NCI-H345 (cell line): Measurements from ENCODE around the gene PTPRN2.
A peak's percentile ranks its signal among the peaks of the same experiment; 100 is the strongest.

Source experiments
- DNase-seq: peaks from one replicate; lab custom pipeline; 2025; lab: John Stamatoyannopoulos, UW

The PTPRN2 gene

DNA sequence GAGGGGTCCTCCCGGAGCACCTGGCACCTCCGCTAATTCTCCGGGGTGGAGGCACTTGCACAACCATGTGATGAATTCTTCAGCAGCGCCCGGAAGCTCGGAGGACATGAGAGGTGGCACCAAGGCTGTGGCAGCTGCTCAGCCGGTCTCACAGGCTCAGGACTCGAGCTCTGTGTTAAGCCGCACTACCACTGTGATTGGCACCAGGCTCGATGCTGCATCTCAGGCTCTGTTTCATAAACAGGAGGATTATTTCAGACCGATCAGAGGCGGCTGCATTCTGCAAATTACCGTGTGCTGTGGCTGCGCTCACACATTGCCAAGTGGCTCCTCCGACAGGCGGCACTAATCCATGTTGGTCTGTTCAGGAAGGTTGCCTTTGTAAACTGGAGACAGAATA is 755.6 kb downstream of the PTPRN2 start:
- no peak for DNase-seq

DNA sequence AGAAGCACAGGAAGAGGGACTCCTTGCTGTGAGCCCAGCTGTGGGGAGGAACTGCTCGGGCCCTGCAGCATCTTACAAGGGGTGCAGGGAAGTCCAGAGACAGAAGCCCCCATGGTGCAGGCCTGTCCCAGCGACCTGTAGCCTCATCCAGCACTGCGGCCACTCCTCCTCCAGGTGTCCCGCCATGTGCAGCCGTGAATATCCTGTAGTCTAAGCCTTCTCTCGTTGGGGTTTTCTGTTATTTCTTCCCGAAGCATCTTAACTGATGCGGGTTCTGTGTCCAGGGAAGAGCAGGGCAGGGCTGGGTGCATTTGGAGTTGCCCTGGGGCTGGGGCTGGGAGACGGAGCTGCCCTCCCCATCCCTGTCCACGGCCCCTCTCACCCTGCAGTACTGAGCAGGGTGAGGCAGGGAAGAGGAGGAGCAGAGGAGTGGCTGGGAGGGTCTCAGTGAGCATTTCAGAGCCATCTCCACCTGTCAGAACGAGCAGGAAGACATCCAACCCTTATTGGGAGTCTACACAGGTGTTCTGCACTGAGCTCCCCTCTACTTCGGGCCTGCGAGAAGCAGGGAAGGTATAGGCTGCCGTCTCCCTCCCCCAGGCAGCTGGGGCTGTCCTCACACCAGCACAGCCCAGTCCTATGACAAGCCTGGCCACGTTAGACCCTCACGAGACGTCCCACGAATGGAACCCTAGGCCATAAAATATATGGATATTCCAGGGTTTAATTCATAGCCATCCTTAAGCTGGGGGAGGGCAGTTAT is 756.3 kb downstream of the PTPRN2 start:
- DNase-seq, result peak; percentile 12

DNA sequence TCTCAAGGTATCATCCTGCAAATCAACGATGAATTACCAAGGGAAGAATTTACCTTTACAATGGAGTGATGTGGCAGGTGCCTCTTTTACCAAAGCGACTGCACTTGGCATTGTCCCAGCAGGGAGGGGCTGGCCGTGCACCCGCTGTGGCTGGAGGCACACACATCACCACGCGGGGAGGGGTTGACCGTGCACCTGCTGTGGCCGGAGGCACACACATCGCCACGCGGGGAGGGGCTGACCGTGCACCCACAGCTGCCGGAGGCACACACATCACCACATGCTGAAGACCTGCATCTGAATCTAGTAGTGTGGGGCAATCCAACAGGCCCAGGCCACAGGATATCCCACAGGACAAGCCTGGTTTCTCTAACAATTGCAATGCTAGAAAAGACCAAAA is 757.3 kb downstream of the PTPRN2 start:
- peak; percentile 92 for DNase-seq

DNA sequence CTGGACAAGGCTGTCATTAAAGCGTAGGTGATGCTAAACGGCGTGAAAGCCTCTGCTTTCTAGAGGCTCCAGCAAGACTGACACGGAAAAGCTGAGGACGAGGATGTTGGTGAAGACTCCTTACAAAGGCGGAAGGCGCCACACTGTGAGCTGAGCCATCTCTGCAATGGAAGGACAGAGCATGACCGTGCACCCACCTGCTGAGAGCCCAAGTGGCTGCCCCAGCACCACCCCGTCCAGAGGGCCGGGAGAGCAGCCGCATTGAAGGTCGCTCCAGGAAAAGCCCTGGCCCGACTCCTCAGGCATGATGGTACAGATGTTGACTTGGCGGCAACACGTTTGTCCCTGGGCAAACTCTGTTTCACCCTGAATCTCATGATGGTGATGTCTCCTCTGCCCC is 758.1 kb downstream of the PTPRN2 start:
- DNase-seq, result peak; percentile 23

DNA sequence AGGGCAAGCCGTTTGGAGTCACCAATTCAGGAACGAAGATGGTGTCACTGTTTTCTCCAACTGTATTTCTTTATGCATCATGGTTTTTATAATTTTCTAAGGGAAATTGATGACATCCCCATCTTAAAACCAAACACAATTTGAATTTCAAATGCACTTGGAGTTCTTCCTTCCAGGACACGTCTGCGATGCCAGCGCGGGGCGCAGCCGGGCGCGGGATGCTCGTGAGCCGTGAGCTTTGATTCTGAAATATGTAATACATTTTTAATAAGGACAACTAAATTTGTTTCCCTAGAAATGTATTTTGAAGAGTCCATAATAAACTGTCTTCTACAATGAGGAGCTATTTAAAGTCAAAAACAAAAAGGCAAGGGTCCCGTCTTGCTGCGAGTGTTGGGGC is 758.7 kb downstream of the PTPRN2 start:
- DNase-seq, result no peak

DNA sequence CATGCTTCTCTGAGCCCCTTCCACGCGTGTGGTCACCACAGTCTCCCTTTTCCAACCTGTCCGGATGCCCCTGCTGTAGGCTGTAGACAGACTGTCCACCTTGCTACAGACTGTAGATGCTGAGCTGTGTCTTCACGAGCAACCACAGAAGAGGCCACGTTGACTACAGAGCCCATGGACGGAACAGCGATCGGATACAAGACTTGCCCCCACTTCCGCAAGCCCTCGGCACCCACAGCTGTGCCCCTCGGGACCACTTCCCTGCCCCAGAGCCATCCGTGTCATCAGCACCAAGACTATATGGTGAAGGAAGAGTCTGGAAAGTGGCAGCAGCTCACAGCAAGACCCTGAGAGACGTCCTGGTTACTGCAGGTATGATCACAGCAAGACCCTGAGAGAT is 759.4 kb downstream of the PTPRN2 start:
- DNase-seq, result no peak

DNA sequence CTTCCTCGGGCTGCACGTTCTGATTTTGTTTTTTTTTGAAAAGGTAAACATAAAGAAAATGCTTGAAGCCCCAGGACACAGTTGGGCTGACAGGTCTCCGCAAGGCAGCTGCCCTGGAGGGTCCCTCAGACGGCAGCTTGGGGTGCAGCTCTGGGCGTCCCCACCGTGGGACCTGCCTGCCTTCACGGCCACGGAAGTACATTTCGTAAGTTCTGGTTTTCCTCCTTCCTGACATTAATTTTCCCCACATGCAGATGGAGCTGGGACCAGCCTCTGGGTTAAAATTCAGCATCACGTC is 759.8 kb downstream of the PTPRN2 start:
- no peak for DNase-seq

DNA sequence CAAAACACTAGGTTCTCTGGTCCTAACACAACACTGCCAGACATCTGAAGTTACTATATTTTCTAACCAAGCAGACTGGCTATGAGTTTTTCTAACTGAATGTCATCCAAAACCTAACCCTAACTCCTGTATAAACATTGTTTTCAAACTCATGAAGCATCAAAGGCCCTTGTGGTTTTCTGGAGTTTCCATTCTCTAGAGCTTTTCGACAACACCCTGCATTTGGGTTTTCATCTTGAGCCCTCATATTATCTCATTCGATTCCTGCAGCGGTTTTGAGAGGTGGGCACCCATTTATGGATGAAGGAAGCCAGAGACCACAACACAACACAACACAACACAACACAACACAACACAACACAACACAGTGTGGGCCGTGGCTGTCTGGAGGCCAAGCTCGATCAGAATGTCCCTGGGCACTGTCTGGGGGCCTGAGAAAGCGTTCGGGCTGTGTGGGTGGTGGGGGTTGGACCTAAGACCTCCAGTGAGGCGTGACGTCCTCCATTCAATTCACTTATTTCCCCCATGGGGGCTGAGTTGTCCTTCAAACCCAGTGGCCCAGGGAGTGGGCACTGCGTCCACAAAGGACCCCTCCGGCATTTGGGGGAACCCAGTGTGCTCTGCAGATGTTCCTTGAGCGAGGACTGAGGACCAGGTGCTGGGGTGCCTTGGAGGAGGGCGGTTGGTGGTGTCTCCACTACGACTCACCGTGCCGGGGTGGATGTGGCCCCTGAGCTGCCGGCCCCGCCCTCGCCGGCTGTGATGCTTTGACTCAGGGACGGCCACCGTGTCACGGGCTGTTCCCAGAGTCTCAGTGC is 760.4 kb downstream of the PTPRN2 start:
- no peak for DNase-seq

DNA sequence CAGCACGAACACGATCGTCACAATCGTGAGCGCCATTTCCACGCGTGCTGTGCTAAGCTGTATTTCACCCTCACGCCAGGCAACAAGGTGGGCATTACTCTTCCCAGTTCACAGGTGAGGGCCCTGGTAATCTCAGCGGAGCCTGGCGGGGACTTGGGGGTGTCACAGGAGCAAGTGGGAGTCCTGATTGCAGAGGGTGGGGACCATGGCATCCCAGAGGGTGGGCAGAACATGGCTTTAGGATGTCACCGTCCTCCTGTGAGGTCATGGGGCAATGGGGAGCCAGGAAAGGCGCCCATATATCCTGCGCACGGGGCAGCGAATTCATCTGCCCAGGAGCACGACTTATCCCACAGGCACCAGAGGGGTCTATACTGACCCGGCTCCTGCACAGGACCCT is 761.1 kb downstream of the PTPRN2 start:
- DNase-seq, result no peak

DNA sequence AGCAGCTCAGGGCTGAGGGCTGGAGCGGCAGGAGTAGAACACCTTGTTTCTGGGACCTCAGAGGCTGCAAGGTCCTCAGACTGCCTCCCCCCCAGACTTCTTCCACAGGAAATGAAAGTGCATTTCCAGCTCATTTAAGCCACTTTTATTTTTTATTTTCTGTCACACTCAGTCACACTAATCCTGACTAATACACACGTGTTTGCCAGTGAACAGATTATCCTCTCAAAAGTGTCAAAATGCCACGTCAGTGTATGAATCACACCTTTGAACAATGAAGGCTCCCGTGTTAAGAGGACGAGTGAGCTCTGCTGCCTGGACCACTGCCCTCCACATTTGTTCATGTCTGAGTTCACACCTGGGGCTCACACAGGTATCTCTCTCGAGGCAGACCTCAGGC is 762.3 kb downstream of the PTPRN2 start:
- no peak for DNase-seq

DNA sequence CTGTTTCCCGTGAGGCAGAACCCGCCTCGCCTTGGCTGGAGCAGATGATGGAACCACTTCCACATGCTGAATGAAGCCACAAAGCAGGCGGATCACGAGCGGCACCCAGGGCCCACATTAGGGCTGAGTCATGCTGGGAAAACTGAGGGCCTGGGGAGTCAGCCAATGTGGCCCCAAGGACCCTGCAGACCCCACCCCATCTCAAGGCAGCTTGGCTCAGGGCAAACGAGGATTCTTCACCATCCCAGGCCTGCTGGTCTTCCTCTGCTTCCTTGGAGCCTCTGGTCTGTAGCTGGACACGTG is 762.9 kb downstream of the PTPRN2 start:
- DNase-seq, result no peak

DNA sequence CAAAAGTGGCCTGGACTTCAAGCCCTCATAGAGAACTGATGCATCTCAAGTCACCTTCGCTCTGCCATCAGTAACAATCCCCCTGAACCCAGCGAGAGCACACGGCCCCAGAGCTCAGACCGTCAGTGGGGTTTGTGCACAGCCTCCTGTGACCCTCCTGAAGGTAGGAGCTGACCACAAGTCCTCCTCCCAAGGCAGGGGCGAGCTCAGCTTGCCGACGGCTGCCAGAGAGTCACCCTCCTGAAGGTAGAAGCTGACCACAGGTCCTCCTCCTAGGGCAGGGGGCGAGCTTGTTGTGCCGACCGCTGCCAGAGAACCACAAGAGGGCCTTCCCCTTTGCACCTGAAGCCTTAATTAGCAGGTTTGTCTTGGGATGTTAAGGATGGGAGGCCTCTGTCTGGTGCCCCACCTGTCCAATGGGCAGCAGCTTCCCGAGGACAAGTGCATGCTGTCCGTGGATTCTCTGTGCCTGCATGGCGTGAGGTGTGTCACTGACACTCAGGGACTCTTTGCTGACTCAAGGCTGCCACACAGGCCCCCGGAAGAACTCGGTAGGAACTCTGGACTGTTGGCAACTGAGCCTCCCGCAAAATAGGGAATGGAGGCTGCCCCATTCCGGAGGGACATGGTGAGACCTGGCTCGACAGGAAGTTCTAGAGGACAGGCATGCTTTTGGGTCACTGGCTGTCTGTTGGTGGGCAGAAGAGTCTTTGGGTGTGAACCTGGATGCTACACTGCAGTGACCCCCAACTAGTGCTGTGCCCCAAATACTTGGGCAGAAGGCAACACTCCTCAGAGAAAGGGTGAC is 763.4 kb downstream of the PTPRN2 start:
- no peak for DNase-seq

DNA sequence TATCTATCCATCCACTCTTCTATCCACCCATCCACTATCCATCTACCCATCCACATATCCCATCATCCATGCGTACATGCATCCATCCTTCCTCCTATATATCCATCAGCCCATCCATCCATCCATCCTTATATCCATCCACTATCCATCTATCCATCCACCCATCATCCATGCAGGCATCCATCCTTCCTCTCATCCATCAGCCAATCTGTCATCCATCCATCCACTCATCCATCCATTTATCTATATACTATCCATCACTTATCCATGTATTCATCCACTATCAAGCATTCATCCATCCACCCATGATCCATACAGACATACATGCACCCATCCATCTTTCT is 765.0 kb downstream of the PTPRN2 start:
- DNase-seq, result no peak

DNA sequence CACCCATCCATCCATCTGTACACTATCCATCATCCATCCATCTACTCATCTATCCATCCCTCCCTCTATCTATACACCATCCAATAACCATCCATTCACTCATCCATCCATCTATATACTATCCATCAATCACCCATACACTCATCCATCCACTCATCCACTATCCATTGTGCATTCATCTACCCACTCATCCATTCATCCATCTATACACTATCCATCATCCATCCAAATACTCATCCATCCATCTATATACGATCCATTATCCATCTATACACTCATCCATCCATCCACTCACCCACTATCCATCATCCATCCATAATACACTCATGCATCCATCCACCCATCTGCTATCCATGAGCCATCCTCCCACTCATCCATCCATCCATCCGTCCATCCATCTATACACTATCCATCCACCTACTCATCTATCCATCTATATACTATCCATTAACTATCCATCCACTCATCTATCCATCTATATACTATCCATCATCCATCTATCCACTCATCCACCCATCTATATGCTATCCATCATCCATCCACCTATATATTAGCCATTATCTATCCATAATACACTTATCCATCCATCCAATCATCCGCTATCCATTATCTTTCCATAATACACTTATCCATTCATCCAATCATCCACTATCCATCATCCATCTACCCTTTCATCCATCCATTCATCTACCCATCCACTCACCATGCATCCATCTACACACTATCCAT is 765.5 kb downstream of the PTPRN2 start:
- DNase-seq, result no peak

DNA sequence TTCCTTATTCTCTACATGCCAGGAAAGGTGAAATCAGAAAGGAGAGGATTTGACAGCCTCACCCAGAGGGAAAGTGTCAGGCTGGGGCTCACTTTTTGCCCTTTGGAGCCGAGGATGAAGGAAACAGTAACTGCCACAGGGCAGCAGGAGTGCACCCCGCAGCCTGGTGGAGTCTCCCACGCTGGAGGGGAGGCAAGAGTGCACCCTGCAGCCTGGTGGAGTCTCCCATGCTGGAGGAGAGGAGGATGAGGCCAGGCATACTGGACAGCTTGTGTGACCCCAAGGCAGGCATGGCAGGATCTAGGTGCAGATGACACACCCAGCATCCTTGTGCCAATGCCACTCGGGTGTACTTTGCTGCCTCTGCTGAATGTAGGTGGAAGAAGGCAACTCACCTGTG is 766.8 kb downstream of the PTPRN2 start:
- no peak for DNase-seq

DNA sequence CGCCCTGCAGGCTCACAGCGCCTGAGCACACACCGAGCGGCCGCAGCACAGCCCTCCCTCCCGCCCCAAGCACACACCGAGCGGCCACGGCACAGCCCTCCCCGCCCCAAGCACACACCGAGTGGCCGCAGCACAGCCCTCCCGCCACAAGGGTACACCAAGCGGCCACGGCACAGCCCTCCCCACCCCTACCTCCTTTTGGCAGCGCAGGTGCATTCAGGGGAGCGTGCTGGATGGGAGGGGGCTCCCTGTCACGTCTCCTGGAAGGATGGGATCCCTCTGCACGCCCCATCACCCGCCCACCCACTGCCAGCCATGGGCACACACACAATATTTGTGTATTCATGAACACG is 768.2 kb downstream of the PTPRN2 start:
- DNase-seq, result no peak

DNA sequence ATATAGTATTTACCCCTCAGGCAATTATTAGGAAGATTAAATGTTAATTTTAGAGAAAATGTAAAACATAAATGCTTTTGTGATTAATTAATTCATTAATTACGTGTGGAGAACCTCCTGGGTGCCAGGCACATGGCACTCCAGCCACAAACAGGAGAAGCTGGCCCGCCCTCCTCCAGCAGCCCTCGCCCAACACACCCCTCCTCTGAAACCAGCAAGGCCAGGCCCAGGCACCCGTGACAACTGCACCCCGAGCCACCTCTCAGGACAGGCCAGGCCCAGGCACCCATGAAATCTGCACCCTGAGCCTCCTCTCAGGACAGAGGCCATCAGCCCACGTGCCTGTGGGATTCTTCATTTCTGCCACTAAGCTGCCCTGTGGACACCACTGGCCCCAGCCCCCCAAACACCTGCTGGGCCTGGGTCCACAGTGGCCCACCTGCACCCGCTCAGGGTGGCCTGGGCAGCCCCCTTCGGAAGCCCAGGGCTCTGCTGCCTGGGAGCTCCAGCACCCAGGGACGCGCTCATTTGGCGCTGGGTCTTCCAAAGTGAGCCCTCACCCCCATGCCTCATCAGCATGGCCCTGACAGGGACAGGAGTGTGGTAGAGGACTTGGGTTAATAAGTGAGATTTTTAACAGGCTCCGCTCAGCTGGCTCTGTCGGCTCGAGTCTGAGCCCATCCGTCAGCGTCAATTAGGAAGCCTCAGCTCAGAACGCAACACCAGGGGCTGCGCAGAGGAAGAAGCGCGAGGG is 768.7 kb downstream of the PTPRN2 start:
- DNase-seq, result no peak

DNA sequence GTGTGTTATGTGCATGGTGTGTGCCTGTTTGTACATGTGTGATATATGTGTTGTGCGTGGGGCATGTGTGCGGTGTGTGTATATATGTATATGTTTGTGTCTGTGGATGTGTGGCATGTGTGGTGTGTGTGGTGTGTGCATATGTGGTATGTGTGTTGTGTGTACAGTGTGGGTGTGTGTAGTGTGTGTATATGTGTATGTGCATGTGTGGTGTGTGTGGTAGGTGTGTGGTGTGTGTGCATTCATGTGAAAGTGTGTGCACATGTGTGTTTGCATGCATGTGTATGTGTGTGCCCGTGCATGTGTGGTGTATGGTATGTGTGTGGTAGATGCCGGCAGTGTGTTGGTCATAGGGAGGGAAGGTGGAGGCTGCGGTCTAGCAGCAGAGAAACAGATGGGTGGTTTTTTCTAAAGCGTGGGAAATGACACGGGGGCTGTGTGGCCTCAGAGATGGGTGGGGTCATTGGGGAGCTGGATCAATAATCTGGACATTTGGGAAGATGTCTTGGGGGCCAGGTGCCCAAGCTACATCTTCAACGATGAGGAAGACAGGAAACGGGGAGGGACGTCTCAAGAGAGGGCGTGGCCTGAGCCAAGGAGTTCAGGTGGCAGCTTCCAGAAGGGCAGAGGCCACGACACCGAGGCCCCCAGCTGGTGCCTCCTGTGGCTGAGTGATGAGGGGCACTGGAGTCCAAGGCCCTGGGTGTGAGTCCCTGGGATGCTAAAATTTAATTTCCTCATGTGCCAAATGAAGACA is 769.5 kb downstream of the PTPRN2 start:
- DNase-seq, result no peak

DNA sequence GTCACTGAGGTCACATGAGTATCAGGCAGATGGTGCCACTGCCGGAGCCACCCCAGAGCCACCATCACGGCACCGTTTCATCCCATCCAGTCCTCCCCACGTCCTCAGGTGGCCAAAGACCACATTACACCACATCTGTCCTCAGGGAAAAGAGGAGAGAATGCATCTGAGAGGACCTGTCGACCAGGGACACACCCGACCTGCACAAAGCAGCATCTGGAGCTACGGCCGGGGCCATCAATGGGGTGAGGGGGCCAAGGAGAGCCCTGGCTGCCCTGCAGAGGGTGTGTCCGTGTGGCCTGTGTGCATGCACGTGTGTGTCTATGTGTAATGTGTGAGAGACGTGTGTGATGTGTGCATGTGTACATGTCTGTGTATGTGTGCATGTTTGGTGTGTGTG is 770.2 kb downstream of the PTPRN2 start:
- no peak for DNase-seq

DNA sequence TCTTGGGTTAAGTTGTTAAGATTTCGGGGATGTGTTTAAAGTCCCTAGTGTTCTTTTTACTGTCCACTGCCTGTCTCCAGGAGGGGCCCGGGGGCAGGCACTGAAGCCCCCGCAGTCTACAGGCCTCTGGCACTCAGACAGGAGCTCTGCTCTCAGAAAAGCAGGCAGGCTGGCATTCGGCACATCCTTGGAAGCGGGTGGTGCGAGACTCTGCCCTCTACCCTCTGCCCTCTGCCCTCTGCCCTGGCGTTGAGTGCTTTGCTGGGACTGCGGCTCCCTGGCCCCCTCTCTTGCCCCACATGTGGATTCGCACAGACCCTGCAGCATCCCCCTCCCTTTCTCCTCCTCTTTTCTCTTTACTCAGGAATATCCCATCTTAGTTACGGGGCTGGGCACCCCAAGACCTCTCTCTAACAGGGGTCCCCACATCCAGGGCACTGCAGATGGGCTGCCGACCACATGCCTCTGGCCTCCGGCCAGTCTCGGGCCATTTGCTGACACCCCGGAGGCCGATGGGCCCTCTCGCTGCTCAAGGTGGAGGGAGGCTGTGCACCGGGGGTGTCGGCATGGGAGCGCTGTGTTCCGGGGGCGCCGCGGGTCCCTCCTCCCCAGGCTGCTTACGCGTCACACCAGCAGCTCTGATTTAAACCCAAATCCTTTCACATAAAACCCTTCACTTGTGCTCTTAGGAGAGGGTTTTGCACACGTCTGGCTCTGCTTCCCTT is 770.9 kb downstream of the PTPRN2 start:
- DNase-seq, result no peak

DNA sequence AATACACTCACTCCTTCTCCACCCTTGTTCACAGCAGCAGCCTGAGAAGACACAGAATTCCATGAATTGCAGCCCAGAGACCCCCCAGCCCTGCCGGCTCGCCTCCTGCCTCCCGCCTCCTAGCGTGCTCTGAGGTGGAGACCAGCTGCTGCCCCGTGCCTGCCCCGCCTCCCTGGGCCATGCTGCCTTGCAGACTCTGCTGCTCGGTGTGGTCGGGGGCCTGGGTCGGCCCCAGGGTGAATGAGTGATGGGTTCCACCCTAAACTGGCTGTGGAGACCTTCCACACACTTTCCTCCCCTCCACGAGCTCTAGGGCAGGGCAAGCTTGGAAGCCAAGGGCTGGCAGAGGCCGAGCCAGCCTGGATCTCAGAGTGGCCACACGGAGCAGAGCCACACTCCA is 771.5 kb downstream of the PTPRN2 start:
- DNase-seq, result no peak
